ENCODE measurements around the gene GPC6.

DNA sequence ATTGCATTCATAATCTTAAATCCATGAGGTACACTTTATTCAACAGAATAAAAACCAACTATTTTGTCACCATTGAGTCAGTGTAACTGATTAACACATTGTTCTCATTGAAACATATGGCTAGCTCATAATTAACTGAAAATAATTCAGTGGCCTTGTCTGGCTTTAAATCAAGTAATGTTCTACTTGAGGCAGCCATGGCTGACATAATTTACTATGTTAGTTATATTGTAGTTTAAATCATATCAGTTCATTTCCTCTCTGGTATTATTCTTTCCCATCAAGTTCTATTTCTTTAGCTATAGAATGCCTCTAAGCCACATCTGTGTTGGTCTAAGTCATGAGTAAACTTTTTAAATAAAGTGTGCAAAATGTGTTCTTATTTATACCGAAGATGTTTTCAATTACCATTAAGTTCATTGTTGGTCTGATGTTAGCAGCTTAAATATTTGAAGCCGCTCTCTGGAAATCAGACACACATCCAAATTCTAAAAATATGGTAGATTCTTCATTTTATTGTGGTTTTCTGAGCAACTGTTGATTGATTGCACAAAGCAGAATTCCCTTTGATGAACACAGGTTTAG lies 393.7 kb downstream of the GPC6 start:
- no peak for TF ChIP-seq EZH2 (IDR thresholded peaks at IDR 0.05; ENCODE audit: insufficient read depth, poor library complexity, severe bottlenecking)
- TF ChIP-seq EZH2phosphoT487 (IDR thresholded peaks at IDR 0.05; ENCODE audit: insufficient read depth, low read depth): 0 out of 2 replicates have a peak, but pooled peaks have one; percentile 62

Data from GM23248 (cell line).